K562 (cell line): ENCODE results near the gene ANKRD7. TPM values are rescaled to one million over a fixed set of nuclear protein-coding genes. Genes with fewer than 3 reads are reported as not detected.
A peak's percentile ranks its signal among the peaks of the same experiment; 100 is the strongest.

Experiments used
- ATAC-seq: fragments of 200-7000 bp; cut with Tn5 transposase; 3 replicates; pipeline ENCODE4 v1.9.1; 2020; ENCODE audit warnings: moderate library complexity
- BruUV-seq: library from RNA; stranded (reverse); fragments of 400-500 nt; replicated peaks from 2 replicates; lab custom pipeline; 2021; lab: Mats Ljungman, UMichigan
- CTCF ChIA-PET: fragments of 300-600 bp; formaldehyde crosslinking; extraction: SDS; loops from one replicate; lab custom pipeline; 2021; ENCODE audit warnings: low intra/inter-chr PET ratio; lab: Yijun Ruan, JAX
- POLR2A ChIA-PET: fragments of 300-600, 350-650 bp; sonication (Branson Sonifier 250); formaldehyde crosslinking; extraction: SDS; loops from one replicate; lab custom pipeline; 2021; ENCODE audit warnings: antibody characterized with exemption, inconsistent platforms; lab: Yijun Ruan, JAX
- DNase-seq, 4 experiments: peaks; one replicate each; pipeline versions ENCODE4 v3.0.0 to v3.0.0-alpha.2; 2011 to 2018; ENCODE audit warnings: low spot score in 3 of 4, mixed read lengths in 3 of 4; ENCODE audit errors: extremely low read depth in 1 of 4
- FAIRE-seq: peaks from 2 replicates; lab custom pipeline; 2011; peaks lifted over from hg19 to GRCh38; lab: Jason Lieb, UNC
- H2AFZ ChIP-seq: 2 replicates; pipeline ENCODE4 v1.6.0; 2011; ENCODE audit warnings: low read depth, low read length, control low read depth, inconsistent platforms
- H3K27ac ChIP-seq: fragments of 200-600 bp; 3 replicates; pipeline ENCODE4 v1.8.0; 2011; ENCODE audit warnings: low read depth, mild to moderate bottlenecking, control low read depth, inconsistent platforms, low read length, moderate library complexity, mixed read lengths; ENCODE audit errors: extremely low read depth
- H3K27me3 ChIP-seq, 2 experiments: fragments of 300-600 bp in 1 of 2; 2 replicates in 1 of 2; 3 replicates in 1 of 2; pipeline versions ENCODE4 v1.6.0 to v1.8.0; 2011; ENCODE audit warnings: inconsistent platforms in 2 of 2, low read length in 2 of 2, mild to moderate bottlenecking in 1 of 2, mixed read lengths in 1 of 2, moderate library complexity in 1 of 2; ENCODE audit not compliant: control insufficient read depth in 2 of 2, insufficient read depth in 2 of 2
- H3K36me3 ChIP-seq: fragments of 300-600 bp; 3 replicates; pipeline ENCODE4 v1.8.0; 2011; ENCODE audit warnings: mild to moderate bottlenecking, low read length, inconsistent platforms; ENCODE audit not compliant: control insufficient read depth, insufficient read depth
- H3K4me1 ChIP-seq, 2 experiments: fragments of 200-600 bp in 1 of 2; replicated peaks in 1 of 2; 2 replicates in 1 of 2; 3 replicates in 1 of 2; pipeline versions ENCODE4 v1.5.1 to v1.8.0; 2011; ENCODE audit warnings: inconsistent platforms in 2 of 2, low read length in 2 of 2, mild to moderate bottlenecking in 1 of 2, mixed read lengths in 1 of 2, moderate library complexity in 1 of 2; ENCODE audit not compliant: control insufficient read depth in 2 of 2, insufficient read depth in 2 of 2
- H3K4me2 ChIP-seq: 2 replicates; pipeline ENCODE4 v1.6.1; 2011; ENCODE audit warnings: low read length, control low read depth, inconsistent platforms, mixed read lengths; ENCODE audit not compliant: insufficient read depth
- H3K4me3 ChIP-seq: fragments of 200-600 bp; sonication (generic), shearing (Covaris generic); 2 replicates; pipeline ENCODE4 v1.5.1; 2016; ENCODE audit warnings: control low read depth, inconsistent platforms
- H3K79me2 ChIP-seq: fragments of 200-600 bp; 3 replicates; pipeline ENCODE4 v1.8.0; 2011; ENCODE audit warnings: low read length, inconsistent platforms; ENCODE audit not compliant: control insufficient read depth, insufficient read depth
- H3K9ac ChIP-seq, 2 experiments: 2 replicates each; pipeline versions ENCODE4 v1.6.0 to v1.6.1; 2011; ENCODE audit warnings: low read depth in 2 of 2, low read length in 2 of 2, control low read depth in 1 of 2, inconsistent platforms in 1 of 2, mild to moderate bottlenecking in 1 of 2, mixed read lengths in 1 of 2; ENCODE audit not compliant: insufficient read depth in 1 of 2
- H3K9me1 ChIP-seq: one replicate; pipeline ENCODE4 v1.6.0; 2011; ENCODE audit warnings: inconsistent platforms, mild to moderate bottlenecking, low read length, moderate library complexity; ENCODE audit not compliant: control insufficient read depth, insufficient read depth
- H3K9me3 ChIP-seq: replicated peaks from 2 replicates; pipeline ENCODE4 v1.5.1; 2011; ENCODE audit warnings: low read depth, low read length, inconsistent platforms; ENCODE audit not compliant: control insufficient read depth, insufficient read depth
- H4K20me1 ChIP-seq: replicated peaks from 2 replicates; pipeline ENCODE4 v1.6.1; 2011; ENCODE audit warnings: low read length, inconsistent platforms, mixed read lengths; ENCODE audit not compliant: control insufficient read depth, insufficient read depth
- BHLHE40 ChIP-seq: IDR thresholded peaks from 2 replicates; pipeline ENCODE4 v1.6.1; 2011; ENCODE audit warnings: low read length, improper control_type of control experiment
- CBFA2T3 ChIP-seq: fragments of 450-650 bp; IDR thresholded peaks from 2 replicates; pipeline ENCODE4 v1.6.1; 2017
- CBFB ChIP-seq: sonication (generic); formaldehyde crosslinking; IDR thresholded peaks from 2 replicates; pipeline ENCODE4 v1.4.0; 2020; ENCODE audit warnings: mild to moderate bottlenecking, missing genetic modification reagents
- CSDE1 ChIP-seq, 2 experiments: fragments of 450-650 bp; IDR thresholded peaks; 2 replicates each; pipeline ENCODE4 v1.6.1; 2016; ENCODE audit warnings: mild to moderate bottlenecking in 1 of 2
- GATAD2A ChIP-seq: fragments of 450-650 bp; IDR thresholded peaks from 2 replicates; pipeline ENCODE4 v1.6.1; 2017
- ILF3 ChIP-seq: fragments of 450-650 bp; IDR thresholded peaks from 2 replicates; pipeline ENCODE4 v1.6.1; 2018; ENCODE audit warnings: antibody characterized with exemption, mild to moderate bottlenecking, moderate library complexity, borderline replicate concordance
- KDM5B ChIP-seq: fragments of 200-600 bp; sonication (generic); IDR thresholded peaks from 2 replicates; pipeline ENCODE4 v1.6.1; 2012; ENCODE audit warnings: low read depth, mild to moderate bottlenecking, moderate library complexity, low read length, control low read depth, inconsistent platforms; ENCODE audit not compliant: insufficient replicate concordance
- KHSRP ChIP-seq: fragments of 450-650 bp; IDR thresholded peaks from 2 replicates; pipeline ENCODE4 v1.6.1; 2017
- MEF2A ChIP-seq: IDR thresholded peaks from 2 replicates; pipeline ENCODE4 v1.6.1; 2011; ENCODE audit warnings: low read depth, mild to moderate bottlenecking, low read length, moderate library complexity; ENCODE audit not compliant: control insufficient read depth
- MIER1 ChIP-seq: fragments of 450-650 bp; IDR thresholded peaks from 2 replicates; pipeline ENCODE4 v1.6.1; 2016; ENCODE audit warnings: antibody characterized with exemption, mild to moderate bottlenecking, low read depth
- PCBP2 ChIP-seq: fragments of 200-400 bp; formaldehyde crosslinking; IDR thresholded peaks from 2 replicates; pipeline ENCODE4 v1.6.1; 2018; ENCODE audit warnings: low read length, low read depth, mild to moderate bottlenecking, moderate library complexity; ENCODE audit not compliant: poor library complexity, severe bottlenecking
- RAD21 ChIP-seq, 2 experiments: fragments of 250-450 bp in 1 of 2; fragments of 450-650 bp in 1 of 2; sonication (Bioruptor Pico) in 1 of 2; formaldehyde crosslinking in 1 of 2; IDR thresholded peaks in 1 of 2; conservative IDR thresholded peaks in 1 of 2; 2 replicates each; pipeline versions ENCODE4 v1.4.0 to v1.8.0; 2020 to 2022; ENCODE audit warnings: mild to moderate bottlenecking in 2 of 2, moderate library complexity in 1 of 2
- YY1 ChIP-seq, 3 experiments: IDR thresholded peaks; 2 replicates each; pipeline ENCODE4 v1.6.1; 2011; ENCODE audit warnings: low read length in 2 of 3, mild to moderate bottlenecking in 2 of 3, moderate library complexity in 2 of 3, borderline replicate concordance in 1 of 3, control low read depth in 1 of 3, low read depth in 1 of 3; ENCODE audit not compliant: insufficient read depth in 3 of 3, insufficient replicate concordance in 2 of 3, control insufficient read depth in 1 of 3, insufficient read length in 1 of 3; ENCODE audit errors: extremely low read depth in 1 of 3
- ZNF12 ChIP-seq: sonication (generic); formaldehyde crosslinking; IDR thresholded peaks from 2 replicates; pipeline ENCODE4 v1.4.0; 2020; ENCODE audit warnings: mild to moderate bottlenecking, missing genetic modification reagents
- ZNF133 ChIP-seq: fragments of 250-450 bp; sonication (Bioruptor Pico); IDR thresholded peaks from 2 replicates; pipeline ENCODE4 v1.4.0; 2020; ENCODE audit warnings: mild to moderate bottlenecking
- ZNF583 ChIP-seq: fragments of 250-450 bp; sonication (Bioruptor Pico); IDR thresholded peaks from 2 replicates; pipeline ENCODE4 v1.4.0; 2020
- ZSCAN29 ChIP-seq: fragments of 450-650 bp; IDR thresholded peaks from 2 replicates; pipeline ENCODE4 v1.6.1; 2017
- in situ Hi-C: fragments of 300-500 bp; cut with MboI; formaldehyde crosslinking; loops from 4 replicates; pipeline ENCODE4 v1.15.0; 2018; ENCODE audit warnings: inconsistent platforms, mixed read lengths
- intact Hi-C: fragments of 100-400 bp; cut with micrococcal nuclease; formaldehyde crosslinking; loops from 2 replicates; pipeline ENCODE4 v1.14.2; 2022
- polyA plus RNA-seq, 8 experiments: library from polyadenylated mRNA; depleted of rRNA in 4 of 8; stranded (reverse) in 5 of 8; unstranded in 3 of 8; fragments of >200 nt; fragmentation: Nextera tagmentation in 2 of 8; fragmentation: Illumina TruSeq in 1 of 8; extraction: Ambion mirVana in 2 of 8; extraction: Trizol in 1 of 8; gene quantifications; 2 replicates each; pipeline versions ENCODE4 v1.2.1 to v1.2.3, GENCODE V29; 2011 to 2014; ENCODE audit warnings: inconsistent platforms in 1 of 8, missing spikeins in 1 of 8
- total RNA-seq, 7 experiments: library from RNA; depleted of rRNA in 6 of 7; stranded (reverse); fragments of >200 nt in 6 of 7; fragmentation: Illumina TruSeq in 2 of 7; extraction: Trizol in 2 of 7; gene quantifications; 2 replicates each; pipeline versions ENCODE4 v1.2.1 to v1.2.3, GENCODE V29; 2011 to 2021; ENCODE audit warnings: low replicate concordance in 1 of 7
- TF ChIP-seq, protein P1 (sequence below): fragments of 250-450 bp; sonication (Bioruptor Pico); IDR thresholded peaks from 2 replicates; pipeline ENCODE4 v1.5.0; 2020; ENCODE audit warnings: mild to moderate bottlenecking, borderline replicate concordance
- TF ChIP-seq, protein P2 (sequence below): conservative IDR thresholded peaks from 2 replicates; pipeline ENCODE4 v1.6.1; 2011; ENCODE audit warnings: low read depth, mild to moderate bottlenecking, low read length; ENCODE audit not compliant: control insufficient read depth

Gene ANKRD7
- total and polyA plus RNA-seq, 9 of the 15 experiments (the other 6 are each of a cell fraction or from before 2014, with no cell fraction given), result 0.33 TPM; not detected in 8

DNA sequence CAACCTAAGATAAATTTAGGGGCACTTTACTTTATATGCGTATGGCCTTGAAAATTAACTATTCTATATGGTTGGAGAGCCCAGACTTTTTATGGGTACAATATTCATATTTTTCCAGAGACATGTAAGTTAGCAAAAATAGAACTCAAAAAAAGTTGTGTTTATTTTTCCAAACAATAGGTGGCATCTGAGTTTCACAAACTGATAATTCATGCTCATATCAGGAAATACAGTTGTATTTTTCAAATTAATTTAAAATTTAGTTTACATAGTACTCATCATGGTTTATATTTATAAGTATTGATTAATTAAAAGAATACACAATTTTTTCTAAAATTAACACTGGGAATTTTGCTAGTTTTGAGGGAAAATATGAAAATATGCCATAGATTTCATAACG, 34.6 kb downstream of the ANKRD7 start (continued):
- no peak for TF ChIP-seq ILF3
- no peak for TF ChIP-seq MEF2A
- TF ChIP-seq BHLHE40, result no peak
- TF ChIP-seq RAD21 (CRISPR knock-in tag; conservative IDR thresholded peaks at IDR 0.05 in 1 of 2, IDR thresholded peaks at IDR 0.05 in 1 of 2), result peak; percentile 69 to 84

DNA sequence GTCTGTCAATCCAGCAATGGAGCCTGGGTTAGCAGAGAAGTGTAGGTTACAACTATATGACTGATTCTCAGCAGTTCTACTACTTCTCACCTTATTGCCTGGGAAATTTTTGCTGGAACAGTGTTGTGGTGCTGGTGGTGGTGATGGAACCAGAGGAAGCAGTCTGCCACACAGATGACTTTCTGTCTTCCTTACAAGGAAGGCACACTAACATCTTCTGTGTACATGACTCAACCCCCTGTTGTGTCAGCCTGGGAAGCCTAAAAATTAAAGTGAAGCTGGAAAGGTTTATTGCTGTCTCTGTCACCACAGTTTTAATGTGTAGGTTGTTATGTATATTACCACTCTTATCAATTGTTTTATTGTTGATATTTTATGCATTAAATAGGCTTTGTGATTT, 40.3 kb downstream of the ANKRD7 start:
- H3K79me2 ChIP-seq, result no peaks in the 10 kb centered on the region
- in situ Hi-C loops (no loop called here), intact Hi-C loops (no loop called here)
- H3K36me3 ChIP-seq, result no peaks in the 10 kb centered on the region
- TF ChIP-seq PCBP2 (no peak), CBFA2T3 (no peak), KHSRP (no peak), CBFB (CRISPR knock-in tag) (no peak), KDM5B (no peak), GATAD2A (no peak), ZNF133 (no peak), ZSCAN29 (no peak), YY1 (IDR thresholded peaks at IDR 0.05; ENCODE audit: borderline replicate concordance in 1 of 3, control insufficient read depth in 1 of 3, extremely low read depth in 1 of 3, insufficient read depth in 3 of 3, insufficient read length in 1 of 3, insufficient replicate concordance in 2 of 3, low read depth in 1 of 3, low read length in 2 of 3) (no peak), CSDE1 (IDR thresholded peaks at IDR 0.05) (no peak), ZNF12 (CRISPR knock-in tag) (no peak), ZNF583 (CRISPR knock-in tag) (no peak), MIER1 (no peak)
- TF ChIP-seq, protein P1, sequence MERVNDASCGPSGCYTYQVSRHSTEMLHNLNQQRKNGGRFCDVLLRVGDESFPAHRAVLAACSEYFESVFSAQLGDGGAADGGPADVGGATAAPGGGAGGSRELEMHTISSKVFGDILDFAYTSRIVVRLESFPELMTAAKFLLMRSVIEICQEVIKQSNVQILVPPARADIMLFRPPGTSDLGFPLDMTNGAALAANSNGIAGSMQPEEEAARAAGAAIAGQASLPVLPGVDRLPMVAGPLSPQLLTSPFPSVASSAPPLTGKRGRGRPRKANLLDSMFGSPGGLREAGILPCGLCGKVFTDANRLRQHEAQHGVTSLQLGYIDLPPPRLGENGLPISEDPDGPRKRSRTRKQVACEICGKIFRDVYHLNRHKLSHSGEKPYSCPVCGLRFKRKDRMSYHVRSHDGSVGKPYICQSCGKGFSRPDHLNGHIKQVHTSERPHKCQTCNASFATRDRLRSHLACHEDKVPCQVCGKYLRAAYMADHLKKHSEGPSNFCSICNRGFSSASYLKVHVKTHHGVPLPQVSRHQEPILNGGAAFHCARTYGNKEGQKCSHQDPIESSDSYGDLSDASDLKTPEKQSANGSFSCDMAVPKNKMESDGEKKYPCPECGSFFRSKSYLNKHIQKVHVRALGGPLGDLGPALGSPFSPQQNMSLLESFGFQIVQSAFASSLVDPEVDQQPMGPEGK, result no peak
- TF ChIP-seq, protein P2, sequence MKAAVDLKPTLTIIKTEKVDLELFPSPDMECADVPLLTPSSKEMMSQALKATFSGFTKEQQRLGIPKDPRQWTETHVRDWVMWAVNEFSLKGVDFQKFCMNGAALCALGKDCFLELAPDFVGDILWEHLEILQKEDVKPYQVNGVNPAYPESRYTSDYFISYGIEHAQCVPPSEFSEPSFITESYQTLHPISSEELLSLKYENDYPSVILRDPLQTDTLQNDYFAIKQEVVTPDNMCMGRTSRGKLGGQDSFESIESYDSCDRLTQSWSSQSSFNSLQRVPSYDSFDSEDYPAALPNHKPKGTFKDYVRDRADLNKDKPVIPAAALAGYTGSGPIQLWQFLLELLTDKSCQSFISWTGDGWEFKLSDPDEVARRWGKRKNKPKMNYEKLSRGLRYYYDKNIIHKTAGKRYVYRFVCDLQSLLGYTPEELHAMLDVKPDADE, result no peak
- H3K27ac ChIP-seq, result no peak overlapping the region
- no TSS peak for BruUV-seq
- FAIRE-seq (no peak), ATAC-seq (no peak), DNase-seq (no peak)
- H2AFZ ChIP-seq, result no peak overlapping the region
- CTCF ChIA-PET, result no interaction called here
- H3K27me3 ChIP-seq, result no peaks in the 10 kb centered on the region
- no peak overlapping the region for H3K9ac ChIP-seq
- POLR2A ChIA-PET, result no interaction called here
- no peaks in the 10 kb centered on the region for H3K9me3 ChIP-seq
- no peaks in the 10 kb centered on the region for H3K4me1 ChIP-seq
- no peaks in the 10 kb centered on the region for H3K9me1 ChIP-seq
- H3K4me3 ChIP-seq, result no peak overlapping the region
- no peaks in the 10 kb centered on the region for H4K20me1 ChIP-seq
- H3K4me2 ChIP-seq, result no peak overlapping the region
